ENCODE measurements around the gene RANBP1. TPM values are rescaled to one million over a fixed set of nuclear protein-coding genes. Genes with fewer than 3 reads are reported as not detected.

Gene RANBP1
- total and polyA plus RNA-seq, 9 of the 15 experiments (the other 6 are each of a cell fraction or from before 2014, with no cell fraction given) = 162 to 2,891 (median 1,289) TPM

GRCh38 chr22:20125201-20126174, 9.6 kb downstream of the RANBP1 start (continued):
- no peak for TF ChIP-seq E2F8 (IDR thresholded peaks at IDR 0.05; ENCODE audit: low read depth, partially characterized antibody)
- TF ChIP-seq ZNF583 (CRISPR knock-in tag; IDR thresholded peaks at IDR 0.05) = 0 out of 2 replicates have a peak, but pooled peaks have one; percentile 7
- TF ChIP-seq MYNN (IDR thresholded peaks at IDR 0.05) = no peak
- no peak for TF ChIP-seq MYNN (CRISPR knock-in tag; IDR thresholded peaks at IDR 0.05)
- TF ChIP-seq TEAD1 (CRISPR knock-in tag; IDR thresholded peaks at IDR 0.05) = 0 out of 4 replicates have a peak, but pooled peaks of 1 of the 2 experiments have one; percentile 7
- no peak for TF ChIP-seq RFX7 (CRISPR knock-in tag; IDR thresholded peaks at IDR 0.05)
- TF ChIP-seq WHSC1 (IDR thresholded peaks at IDR 0.05; ENCODE audit: low read length) = peak; percentile 53
- no peak for TF ChIP-seq ZNF212 (CRISPR knock-in tag; IDR thresholded peaks at IDR 0.05)
- no peak for TF ChIP-seq MBD1 (CRISPR knock-in tag; IDR thresholded peaks at IDR 0.05)
- no peak for TF ChIP-seq GATA2 (CRISPR knock-in tag; IDR thresholded peaks at IDR 0.05)
- TF ChIP-seq NFRKB (IDR thresholded peaks at IDR 0.05; ENCODE audit: low read depth) = no peak
- peak; percentile 50 for TF ChIP-seq POLR2A (conservative IDR thresholded peaks at IDR 0.05)
- TF ChIP-seq ZBTB11 (CRISPR knock-in tag; IDR thresholded peaks at IDR 0.05) = 0 out of 6 replicates have a peak, but pooled peaks of 1 of the 3 experiments have one; percentile 28
- TF ChIP-seq CCAR2 (IDR thresholded peaks at IDR 0.05; ENCODE audit: low read depth, low read length) = no peak
- no peak for TF ChIP-seq ARID1B (IDR thresholded peaks at IDR 0.05)
- TF ChIP-seq HNRNPK (IDR thresholded peaks at IDR 0.05; ENCODE audit: low read depth, low read length, poor library complexity, severe bottlenecking) = no peak
- no peak for TF ChIP-seq POLR3G (IDR thresholded peaks at IDR 0.05; ENCODE audit: extremely low read depth, insufficient read length, insufficient replicate concordance)
- no peak for TF ChIP-seq LCOR (CRISPR knock-in tag; IDR thresholded peaks at IDR 0.05)
- TF ChIP-seq KLF13 (tag; IDR thresholded peaks at IDR 0.05; ENCODE audit: borderline replicate concordance, low read depth) = no peak
- TF ChIP-seq SUPT5H (IDR thresholded peaks at IDR 0.05) = peak; percentile 20; the same call in 1 of the 2 replicates
- TF ChIP-seq PHF20 (IDR thresholded peaks at IDR 0.05; ENCODE audit: partially characterized antibody) = no peak

Data from K562 (cell line).